Non-pigmented ciliary epithelial cell (primary cell): ENCODE measurements around the gene DECR2.
"Not testable (repeated sequence)": the region's sequence is repeated elsewhere in the genome, so short reads cannot be mapped to it uniquely, and the experiment has no call there.

ENCODE experiments used
- DNase-seq: peaks from one replicate; pipeline ENCODE4 v3.0.0-alpha.2; 2010; ENCODE audit warnings: low read depth

Gene DECR2

GRCh38 chr16:366476-366875, 35.2 kb upstream of the DECR2 start:
- DNase-seq: no peak

- no peak for DNase-seq
Observed at GRCh38 chr16:367333-367903, 34.3 kb upstream of the DECR2 start.

- DNase-seq: no peak
Observed at GRCh38 chr16:368388-369158, 33.1 kb upstream of the DECR2 start.

- no peak for DNase-seq
Observed at GRCh38 chr16:369275-369865, 32.3 kb upstream of the DECR2 start.

- DNase-seq: no peak
Observed at GRCh38 chr16:369866-370436, 31.7 kb upstream of the DECR2 start.

- peak; percentile 84 for DNase-seq
Observed at GRCh38 chr16:370443-370842, 31.2 kb upstream of the DECR2 start, which contains the start of gene MRPL28. MRPL28 (minus strand) TSS chr16:370538; CDS start chr16:370218, 320 bp downstream.

GRCh38 chr16:370979-371514, 30.6 kb upstream of the DECR2 start:
- DNase-seq: no peak

GRCh38 chr16:371515-372301, 30.0 kb upstream of the DECR2 start:
- DNase-seq: no peak

GRCh38 chr16:372302-372983, 29.2 kb upstream of the DECR2 start:
- no peak for DNase-seq

GRCh38 chr16:373020-373598, 28.6 kb upstream of the DECR2 start:
- DNase-seq: no peak

GRCh38 chr16:373848-374615, 27.7 kb upstream of the DECR2 start:
- DNase-seq: no peak

GRCh38 chr16:374616-374926, 27.1 kb upstream of the DECR2 start:
- DNase-seq: no peak

GRCh38 chr16:375212-375611, 26.5 kb upstream of the DECR2 start:
- no peak for DNase-seq

- no peak for DNase-seq
Observed at GRCh38 chr16:375927-376816, 25.5 kb upstream of the DECR2 start.

GRCh38 chr16:376817-377418, 24.8 kb upstream of the DECR2 start:
- DNase-seq: no peak

- no peak for DNase-seq
Observed at GRCh38 chr16:377419-377951, 24.2 kb upstream of the DECR2 start.

- DNase-seq: not testable (repeated sequence)
Observed at GRCh38 chr16:378113-378820, 23.4 kb upstream of the DECR2 start.

- DNase-seq: no peak
Observed at GRCh38 chr16:378821-379182, 22.9 kb upstream of the DECR2 start.
